HG02852 (cell line): ENCODE data around the gene SESN1.

Experiments used
- ATAC-seq: cut with Tn5 transposase; IDR thresholded peaks from one replicate; pipeline ENCODE4 v1.9.1; 2021; ENCODE audit warnings: mild to moderate bottlenecking, moderate library complexity; ENCODE audit not compliant: unreplicated experiment

The SESN1 gene

DNA sequence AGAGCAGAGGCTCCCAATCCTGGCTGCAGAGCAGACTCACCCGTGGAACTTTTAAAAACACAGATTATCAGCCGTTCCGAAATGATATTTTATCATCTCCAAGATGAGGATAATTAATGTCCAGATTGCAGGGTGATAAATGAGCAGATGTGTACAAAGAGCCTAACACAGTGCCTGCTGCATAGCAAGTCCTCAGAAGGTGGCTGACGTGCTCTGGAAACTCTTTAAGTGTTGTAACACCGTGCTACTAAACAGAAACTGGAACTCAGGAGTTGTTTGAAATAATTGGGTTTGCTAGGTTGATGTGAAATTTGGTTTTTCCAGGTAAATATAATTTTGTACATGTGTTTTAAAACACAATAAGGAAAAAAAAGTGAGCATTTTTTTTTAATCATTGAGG is 128.4 kb downstream of the SESN1 start:
- no peak for ATAC-seq

DNA sequence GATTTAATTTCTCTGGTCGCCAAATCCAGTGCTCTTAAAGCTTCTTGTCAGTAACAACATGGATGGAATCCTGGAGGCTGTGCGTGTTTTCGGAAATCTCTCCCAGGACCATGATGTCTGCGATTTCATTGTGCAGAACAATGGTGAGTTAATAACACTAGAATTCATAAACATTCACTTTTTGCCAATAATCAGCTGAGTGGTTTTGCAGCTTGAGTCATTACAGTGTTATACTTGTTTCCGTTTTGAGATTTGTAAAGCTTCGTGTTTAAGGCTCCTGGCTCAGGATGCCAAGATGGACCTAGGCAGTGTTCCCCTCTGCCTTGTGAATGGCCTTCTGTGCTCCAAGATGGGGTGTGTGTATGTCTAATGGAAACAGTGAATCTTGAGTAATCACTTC is 132.7 kb downstream of the SESN1 start:
- no peak for ATAC-seq

DNA sequence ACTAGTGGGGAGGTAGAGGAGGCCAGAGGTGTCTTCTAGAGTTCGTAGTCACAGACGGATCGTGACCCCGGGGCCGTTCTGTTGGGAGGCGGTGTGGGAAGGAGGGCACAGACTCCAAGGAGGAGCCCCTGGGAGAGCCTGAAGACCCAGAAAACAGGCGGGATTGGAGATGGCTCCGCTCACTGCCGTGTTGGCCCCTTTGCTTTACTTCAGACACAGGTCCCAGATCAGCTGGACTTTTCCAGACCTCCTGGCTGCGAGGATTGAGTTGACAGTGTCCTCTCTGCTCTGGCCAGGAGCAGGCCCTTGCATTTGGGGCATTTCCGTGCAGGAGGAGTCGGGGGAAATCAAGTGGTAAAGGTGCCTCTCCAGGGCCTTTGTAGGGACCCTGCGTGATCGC is 133.6 kb downstream of the SESN1 start:
- ATAC-seq: no peak

DNA sequence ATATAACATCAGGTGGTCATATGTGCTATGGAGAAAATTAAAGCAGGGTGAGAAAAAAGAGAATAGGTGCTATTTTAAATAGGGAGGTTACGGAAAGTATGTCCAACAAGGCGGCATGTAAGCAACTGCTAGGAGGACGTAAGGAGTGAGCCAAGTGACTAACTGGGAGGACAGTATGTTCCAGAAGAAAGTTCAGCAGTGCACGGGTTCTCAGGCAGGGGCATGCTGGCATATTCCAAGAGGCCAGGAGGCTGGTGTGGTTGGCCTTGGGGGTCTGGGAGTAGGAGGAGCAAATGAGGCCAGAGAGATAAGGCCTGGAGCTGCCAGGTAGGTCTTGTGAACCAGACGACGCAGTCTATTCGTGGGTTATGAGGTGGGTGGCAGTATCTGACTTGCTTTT is 134.0 kb downstream of the SESN1 start:
- no peak for ATAC-seq

DNA sequence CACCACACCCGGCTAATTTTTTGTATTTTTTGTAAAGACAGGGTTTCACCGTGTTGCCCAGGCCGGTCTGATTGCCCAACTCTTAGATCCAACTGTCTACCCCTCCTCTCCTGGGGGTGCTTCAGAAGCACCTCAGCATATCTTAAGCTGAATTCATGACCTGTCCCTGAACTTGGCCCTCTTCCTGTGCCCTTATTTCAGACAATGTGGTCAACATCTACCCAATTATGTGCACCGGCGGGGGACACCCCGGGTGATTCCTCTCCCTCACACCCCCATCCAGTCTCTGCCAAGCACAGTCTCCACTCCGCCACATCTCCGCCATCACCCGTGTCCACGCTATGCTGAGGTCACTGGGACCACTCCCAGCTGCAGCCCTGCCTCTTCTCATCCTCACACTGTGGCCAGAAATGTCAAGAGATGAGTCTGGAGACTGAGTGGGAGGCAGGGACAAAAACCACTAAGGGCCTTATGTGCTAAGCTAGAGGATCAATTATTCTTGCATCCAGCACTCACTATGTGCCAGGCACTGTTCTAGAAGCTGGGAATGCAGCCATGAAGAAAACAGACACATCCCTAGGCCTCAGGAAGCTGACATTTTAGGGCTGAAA is 134.6 kb downstream of the SESN1 start:
- no peak for ATAC-seq

DNA sequence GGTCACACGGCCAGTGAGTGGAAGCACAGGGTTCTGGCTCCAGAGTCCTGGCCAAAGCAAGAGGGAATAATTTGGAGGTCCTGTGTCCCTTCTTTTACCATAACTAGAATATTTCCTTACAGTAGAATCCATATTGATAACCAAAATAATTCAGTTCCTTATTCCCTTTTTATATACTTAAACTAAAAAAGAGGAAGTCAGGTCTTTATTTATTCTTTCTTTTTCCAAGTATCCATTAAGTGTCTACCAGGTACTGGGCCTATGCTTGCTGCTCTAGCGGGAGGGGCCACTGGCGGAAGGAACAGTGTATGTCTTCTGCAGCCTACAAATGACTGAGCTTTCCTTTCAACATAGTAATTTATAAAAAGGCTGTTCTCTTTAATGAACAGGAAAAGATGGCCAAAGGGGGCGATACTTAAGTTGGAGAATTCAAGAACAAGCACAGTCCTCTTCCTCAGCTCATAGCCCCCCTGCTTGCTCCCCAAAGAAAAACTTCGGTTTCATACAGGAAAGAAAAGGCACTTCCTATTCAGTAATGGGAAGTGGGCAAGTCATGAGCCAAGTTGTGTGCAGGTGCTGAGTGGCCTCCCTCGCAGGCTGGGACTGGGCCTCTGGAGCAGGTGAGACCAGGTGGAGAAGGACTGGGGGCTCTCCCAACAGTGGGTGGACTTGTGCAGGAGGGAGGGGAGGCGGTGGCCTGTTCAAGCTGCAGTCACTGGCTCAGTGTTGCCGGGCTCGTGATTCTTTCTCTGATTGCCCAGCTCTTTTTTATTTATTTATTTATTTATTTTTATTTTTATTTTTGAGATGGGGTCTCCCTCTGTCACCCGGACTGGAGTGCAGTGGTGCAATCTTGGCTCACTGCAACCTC is 135.5 kb downstream of the SESN1 start:
- no peak for ATAC-seq

DNA sequence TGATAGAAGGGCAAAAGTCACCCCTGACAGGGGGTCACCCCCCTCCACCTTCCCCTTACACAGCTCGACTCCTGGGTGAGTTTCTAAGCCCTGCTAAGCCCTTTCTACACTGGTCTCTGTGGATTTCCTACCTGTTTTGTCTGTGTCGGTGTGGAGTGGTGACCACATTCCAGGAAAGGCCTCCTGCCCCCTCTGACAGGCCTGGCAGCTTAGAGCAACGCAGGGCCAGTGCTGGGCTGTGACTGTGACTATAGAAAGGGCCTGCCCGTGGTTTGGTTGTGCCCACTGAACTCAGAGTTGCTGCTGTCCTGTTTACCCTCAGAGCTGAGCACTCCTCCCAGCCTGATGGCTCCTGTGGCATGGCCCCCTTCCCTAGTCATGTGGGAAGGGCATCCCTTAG is 137.4 kb downstream of the SESN1 start:
- no peak for ATAC-seq

DNA sequence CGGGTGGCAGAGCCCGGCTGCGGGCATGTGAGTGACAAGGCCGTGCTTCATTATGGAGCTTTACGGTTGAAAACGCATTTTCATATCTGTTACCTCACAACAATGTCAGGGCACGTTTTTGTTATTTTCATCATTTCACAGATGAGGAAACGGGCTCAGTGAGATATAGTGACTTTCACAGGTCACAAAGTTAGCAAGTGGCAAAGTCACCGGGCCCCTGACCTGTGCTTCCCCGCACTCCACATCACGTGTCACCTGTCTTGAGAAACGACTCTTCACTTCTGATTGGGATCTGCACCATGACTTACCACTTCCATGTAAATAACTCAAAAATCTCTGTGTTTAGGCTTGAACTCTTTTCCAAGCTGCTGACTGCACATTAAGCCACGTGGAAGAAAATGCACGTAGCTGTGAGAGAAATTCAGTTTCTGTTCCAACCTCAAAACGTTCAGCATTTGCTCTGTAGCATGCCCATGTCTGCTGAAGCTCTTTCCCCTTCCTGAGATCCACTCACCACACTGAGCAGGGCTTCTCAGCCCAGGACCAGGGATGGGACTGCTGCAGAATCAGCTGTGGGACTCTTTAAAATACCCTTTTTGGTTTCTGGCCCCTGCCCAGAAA is 139.2 kb downstream of the SESN1 start:
- ATAC-seq: no peak

DNA sequence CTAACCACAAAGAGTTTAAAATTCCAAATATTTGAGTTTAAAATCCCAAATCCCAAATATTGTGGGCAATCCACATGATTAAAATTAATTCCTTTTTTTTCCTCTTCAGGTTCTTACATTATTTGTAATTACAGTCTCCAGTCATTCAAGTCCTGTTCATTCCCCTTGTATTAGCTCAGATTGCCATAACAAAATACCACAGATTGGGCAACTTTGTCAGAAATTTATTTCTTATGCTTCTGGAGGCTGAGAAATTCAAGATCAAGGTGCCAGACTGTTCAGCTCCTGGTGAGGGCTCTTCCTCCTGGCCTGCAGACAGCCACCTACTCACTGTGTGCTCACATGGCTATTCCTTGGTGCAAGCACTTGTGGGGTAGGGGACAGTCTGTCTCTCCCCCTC is 141.0 kb downstream of the SESN1 start:
- no peak for ATAC-seq

DNA sequence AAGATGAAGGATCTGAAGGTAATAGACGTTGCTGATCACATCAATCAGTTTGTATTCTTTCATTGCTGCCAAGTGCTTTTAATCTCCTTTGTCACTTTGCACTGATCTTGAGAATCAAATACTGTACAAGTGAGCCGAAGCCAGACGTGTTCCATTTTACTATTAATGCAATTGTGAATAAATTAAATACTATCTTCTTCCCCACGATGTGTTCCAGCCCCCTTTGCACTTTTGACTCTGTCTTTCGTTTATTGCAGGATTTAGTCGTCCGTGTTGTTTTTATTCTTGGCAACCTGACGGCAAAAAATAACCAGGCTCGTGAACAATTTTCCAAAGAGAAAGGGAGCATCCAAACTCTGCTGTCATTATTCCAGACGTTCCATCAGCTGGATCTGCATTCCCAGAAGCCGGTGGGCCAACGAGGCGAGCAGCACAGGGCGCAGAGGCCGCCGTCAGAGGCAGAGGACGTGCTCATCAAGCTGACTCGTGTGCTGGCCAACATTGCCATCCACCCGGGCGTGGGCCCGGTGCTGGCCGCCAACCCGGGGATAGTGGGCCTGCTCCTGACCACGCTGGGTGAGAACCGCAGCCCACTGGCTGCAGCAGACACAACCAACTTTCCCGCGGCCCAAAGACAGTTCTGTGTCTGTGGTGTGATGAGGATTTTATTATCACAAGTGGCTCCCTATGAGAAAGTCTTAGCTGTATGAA is 141.7 kb downstream of the SESN1 start:
- ATAC-seq: no peak

DNA sequence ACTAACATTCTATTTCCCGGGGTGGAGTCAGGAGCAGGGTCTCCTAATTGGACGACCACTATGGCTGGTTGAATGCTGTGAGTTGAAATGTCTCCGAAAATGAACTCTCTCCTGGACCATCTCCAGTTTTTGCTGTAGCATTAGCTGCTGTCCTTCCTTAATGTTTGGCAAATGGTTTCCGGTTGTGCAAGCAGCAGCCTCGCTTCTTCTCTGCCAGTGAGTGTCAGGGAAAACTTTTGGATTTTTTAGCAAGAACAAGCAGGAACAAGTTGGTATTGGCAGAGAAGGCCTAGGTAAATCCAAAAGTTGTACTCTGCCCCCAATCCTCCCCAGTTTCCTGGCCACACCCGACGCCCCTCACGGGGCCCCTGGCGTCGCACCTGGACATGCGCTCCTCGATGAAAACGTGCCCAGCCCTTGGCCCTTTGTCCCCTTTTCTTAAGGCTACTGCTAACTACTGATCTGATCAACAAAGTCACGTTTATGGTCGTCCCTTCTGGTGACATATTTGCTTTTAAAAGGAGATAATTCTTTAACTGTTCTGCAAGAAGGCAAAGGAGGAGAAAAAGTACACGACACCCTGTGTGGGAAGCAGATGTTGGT is 143.2 kb downstream of the SESN1 start:
- ATAC-seq: no peak

DNA sequence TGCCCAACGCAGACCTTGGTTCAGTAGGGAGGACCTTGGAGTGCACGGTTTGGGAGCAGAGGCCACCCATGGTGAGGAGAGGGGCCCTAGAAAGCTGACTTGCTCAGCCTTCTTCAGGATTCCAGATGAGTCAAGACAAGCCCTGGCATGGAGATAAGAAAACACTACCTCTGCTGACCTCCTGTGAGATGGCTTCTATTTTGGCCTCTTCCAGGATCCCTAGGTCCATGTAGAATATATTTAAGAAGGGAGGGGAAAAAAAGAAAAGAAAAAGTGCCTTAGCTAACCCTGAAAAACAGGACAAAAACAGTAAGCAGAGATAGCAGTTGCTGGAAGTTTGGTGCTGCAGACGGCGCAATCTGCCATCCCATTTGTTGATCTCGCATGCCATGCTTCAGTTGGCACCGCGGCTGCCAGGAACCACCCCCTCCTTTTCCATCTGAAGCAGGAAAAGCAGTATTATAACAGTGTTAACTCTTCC is 146.4 kb downstream of the SESN1 start:
- no peak for ATAC-seq

DNA sequence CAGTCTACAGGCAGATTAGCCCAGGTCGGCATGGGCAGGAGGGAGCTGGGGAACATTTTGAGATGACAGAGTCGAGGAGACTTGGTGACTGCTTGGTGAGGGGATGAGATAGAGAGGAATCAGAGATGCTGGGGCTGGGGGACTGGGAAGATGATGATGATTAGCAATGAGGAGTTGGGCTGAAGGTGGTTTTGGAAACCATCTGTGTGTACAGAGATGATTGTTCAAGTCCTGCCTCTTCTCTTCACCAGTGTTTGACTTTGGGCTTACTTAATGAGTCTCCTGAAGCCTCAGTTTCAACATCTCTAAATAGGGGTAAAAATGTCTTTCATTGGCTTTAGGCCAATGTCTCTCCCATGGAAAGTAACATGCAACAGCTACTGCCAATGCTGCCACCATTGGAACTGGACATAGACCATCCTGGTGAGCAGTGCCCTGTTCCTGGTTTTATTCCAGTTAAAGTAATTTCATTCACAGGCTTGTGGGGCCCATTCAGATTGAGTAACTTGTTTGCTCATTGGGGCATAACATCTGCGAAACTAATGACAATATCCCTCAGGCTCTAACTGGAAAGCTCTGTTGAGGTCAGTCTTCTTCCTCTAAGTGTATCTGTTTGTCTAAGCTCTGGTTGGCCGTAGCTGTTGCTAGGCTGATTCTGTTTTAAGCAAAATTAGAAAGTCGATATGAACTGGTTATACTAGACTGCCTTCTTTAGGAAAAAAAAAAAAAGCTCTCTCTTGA is 147.4 kb downstream of the SESN1 start:
- ATAC-seq: no peak

DNA sequence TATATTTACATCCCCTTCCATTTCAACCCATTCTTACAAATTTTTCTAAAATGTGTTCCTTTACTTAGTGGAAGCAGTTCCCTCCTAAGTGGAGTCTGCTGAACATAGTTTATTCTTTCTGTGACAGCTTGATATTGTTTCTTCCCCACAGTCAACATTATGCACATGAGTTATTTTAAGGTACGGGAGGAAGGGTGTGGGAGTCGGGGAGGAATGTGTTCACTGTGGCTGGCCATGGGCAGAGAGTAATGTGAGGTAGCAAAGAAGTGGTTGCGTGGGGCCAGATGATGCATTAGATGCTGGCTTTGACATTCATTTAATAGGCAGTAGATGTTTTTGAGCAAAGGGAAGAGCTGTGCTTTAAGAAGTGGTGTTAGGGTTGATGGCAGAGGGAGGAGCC is 148.0 kb downstream of the SESN1 start:
- ATAC-seq: no peak

DNA sequence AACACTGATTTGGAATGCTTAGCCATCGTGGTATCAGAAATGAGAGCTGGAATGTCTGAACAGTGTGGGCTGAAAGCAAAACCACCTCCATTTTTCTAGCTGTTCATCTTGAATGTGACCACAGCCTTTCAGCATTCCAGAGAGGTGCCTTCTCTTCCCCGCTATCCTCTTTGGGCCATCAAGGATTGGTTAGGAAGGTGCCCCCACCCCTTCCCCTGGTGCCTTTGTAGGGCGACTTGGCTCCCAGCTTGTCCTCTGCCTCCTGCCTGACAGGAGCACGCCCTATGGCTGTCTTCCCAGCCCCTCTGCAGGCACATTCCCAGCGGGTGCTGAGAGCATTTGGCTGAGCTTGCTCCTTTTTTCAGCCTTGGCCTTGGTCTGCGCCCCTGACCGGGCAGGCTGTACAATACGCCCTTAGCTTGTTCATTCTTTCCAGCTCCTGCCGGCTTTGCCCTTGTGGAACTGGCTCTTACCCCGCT is 148.9 kb downstream of the SESN1 start:
- no peak for ATAC-seq

DNA sequence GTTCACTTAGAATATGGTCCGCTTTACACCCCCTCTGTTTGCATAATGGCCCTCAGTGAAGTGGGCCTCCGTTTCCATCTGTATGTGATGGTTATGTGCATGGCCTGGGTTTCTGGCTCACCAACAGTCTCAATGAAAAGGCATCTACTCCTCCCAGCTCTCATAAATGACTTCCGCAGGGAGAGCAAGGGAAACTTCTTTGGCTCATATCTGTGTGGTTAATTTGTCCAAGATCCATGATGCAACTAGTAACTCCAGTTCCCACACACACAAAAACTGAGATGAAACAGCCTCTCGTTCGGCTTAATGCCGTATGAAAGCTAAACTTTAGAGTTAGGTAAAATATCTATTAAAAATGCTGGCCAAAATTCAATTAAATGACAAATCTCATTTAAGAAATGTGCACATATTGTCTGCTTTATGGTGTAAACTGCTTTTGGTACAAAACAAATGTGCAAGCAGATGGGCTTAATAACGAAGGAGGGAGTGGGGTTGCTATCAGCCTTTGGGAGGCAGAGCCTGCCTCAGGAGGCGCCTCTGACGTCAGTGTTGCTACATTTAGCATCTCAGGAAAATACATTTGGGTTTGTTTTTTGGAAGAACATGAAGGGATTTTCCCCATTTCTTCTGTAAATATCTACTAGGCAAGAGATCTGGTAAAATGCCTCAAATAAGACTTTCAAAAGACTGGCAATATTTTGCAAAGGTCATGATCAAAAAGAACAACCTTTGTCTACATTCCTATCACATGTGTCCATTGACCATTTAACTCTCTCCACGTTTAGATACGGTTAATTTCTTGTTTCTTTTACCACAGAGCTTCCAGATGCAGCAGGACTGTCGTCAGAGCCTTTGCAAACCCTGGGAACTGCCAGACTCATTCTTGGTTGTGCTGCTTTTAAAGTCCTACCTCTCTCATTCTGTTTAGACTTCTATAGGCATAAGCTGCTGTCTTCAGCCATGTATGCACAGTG is 149.7 kb downstream of the SESN1 start:
- no peak for ATAC-seq

DNA sequence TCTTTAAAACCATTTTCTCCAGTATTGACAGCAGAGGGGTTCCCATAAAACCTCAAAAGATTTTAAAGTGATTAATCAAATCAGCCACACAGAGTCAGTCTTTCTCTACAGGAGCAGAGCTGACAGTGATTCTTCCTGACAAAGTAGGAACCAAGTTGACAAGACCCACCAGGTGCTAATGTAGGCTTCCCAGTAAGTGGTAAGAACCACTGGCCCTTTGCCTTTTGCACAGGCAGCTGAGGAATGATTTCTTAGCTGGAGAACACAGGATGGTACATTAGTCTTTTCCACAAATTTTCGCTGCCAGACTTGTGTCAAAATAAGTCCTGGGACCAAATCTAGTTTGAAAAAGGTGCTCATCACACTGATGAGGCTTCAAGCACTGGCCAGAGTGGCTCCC is 150.6 kb downstream of the SESN1 start:
- no peak for ATAC-seq

DNA sequence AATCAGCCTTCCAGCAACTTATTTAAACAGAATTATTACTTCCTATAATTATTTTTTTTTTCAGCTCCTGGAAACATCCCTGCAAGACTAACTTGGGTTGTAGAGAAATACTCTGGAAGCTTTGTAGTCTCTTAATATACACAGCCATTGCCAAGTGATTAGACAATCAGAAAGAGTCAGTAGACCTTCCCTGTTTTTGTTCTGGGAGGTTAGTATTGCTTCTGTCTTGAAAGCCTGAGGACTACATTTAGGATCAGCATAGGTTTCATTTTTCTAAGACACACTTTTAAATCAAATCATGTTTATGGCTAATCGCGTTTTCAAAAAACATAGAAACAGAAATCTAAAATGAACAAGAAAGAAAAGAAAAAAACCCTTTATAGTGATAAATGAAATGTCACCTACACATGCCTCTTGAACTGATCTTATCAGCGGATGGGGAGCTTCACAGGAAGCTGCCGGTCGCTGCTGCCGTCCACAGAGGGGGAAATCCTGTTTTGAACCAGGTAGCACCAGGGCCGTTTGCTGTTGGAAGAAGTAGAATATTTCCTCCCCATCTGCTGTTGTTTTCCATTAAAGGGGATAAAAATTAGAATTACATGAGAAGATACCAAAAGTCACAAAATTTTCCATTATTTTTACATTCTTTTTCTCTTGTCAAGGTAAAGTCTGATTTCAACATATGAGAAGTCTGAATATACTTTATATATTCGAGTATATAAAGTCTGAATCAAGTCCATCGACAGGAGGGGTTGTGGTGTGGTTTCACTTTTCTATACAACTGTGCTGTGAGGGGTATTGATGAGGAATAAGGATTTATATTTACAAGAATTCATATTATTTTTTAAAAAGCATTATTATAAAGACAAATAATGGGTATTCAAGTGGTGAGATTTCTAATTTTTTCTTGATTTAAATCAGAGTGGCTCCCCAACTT is 151.8 kb downstream of the SESN1 start:
- no peak for ATAC-seq
